Esophagus (tissue), 2 donors: ENCODE measurements around the gene DDX47. TPM values are rescaled to one million over a fixed set of nuclear protein-coding genes. Genes with fewer than 3 reads are reported as not detected.
"Not testable (repeated sequence)": the region's sequence is repeated elsewhere in the genome, so short reads cannot be mapped to it uniquely, and the experiment has no call there.

Experiments used
- H3K27ac ChIP-seq, 2 donors: one replicate each; pipeline ENCODE4 v1.5.1; 2013; ENCODE audit warnings: low read depth in 2 of 2, mild to moderate bottlenecking in 2 of 2, inconsistent platforms in 1 of 2, low read length in 1 of 2, moderate library complexity in 1 of 2
- H3K27me3 ChIP-seq, 2 donors: one replicate each; pipeline ENCODE4 v1.6.1; 2013; ENCODE audit warnings: low read length in 2 of 2, control low read depth in 1 of 2, mild to moderate bottlenecking in 1 of 2; ENCODE audit not compliant: insufficient read depth in 2 of 2, control insufficient read depth in 1 of 2
- H3K36me3 ChIP-seq, 2 donors: one replicate each; pipeline ENCODE4 v1.6.1; 2013; ENCODE audit warnings: low read length in 1 of 2; ENCODE audit not compliant: control insufficient read depth in 2 of 2, insufficient read depth in 2 of 2
- H3K4me1 ChIP-seq, 2 donors: one replicate each; pipeline ENCODE4 v1.6.1; 2013; ENCODE audit warnings: low read length in 1 of 2; ENCODE audit not compliant: control insufficient read depth in 2 of 2, insufficient read depth in 2 of 2
- H3K4me3 ChIP-seq, 2 donors: one replicate each; pipeline ENCODE4 v1.5.1; 2013; ENCODE audit warnings: low read length in 2 of 2, mild to moderate bottlenecking in 2 of 2, low read depth in 1 of 2, moderate library complexity in 1 of 2
- H3K9me3 ChIP-seq, 2 donors: one replicate each; pipeline ENCODE4 v1.6.1; 2013; ENCODE audit warnings: mild to moderate bottlenecking in 2 of 2, low read depth in 1 of 2, low read length in 1 of 2, moderate library complexity in 1 of 2; ENCODE audit not compliant: control insufficient read depth in 2 of 2, insufficient read depth in 1 of 2
- WGBS, 2 donors: extraction: QIAGEN DNeasy Blood & Tissue Kit; methylation state at CpG; one replicate each; pipeline ENCODE4 v1.1.7; 2013; 5-methylcytosine and 5-hydroxymethylcytosine counted together
- polyA plus RNA-seq, 2 donors: library from polyadenylated mRNA; stranded (reverse); fragments of 200-250 nt; gene quantifications; one replicate each; pipeline ENCODE4 v1.2.3, GENCODE V29; 2013
- donor health status: healthy with polysubstance abuse.
- donor health status: Bipolar disorder and iron deficiency.

Gene DDX47
- polyA plus RNA-seq, 2 donors, result 17.7 to 33.4 TPM

- not testable (repeated sequence) for H3K27ac ChIP-seq, H3K27me3 ChIP-seq, H3K9me3 ChIP-seq, H3K4me1 ChIP-seq, H3K36me3 ChIP-seq, H3K4me3 ChIP-seq
- 95 to 96% methylated on average over 10 of the region's 10 CpGs for WGBS, 2 donors
Observed at GRCh38 chr12:12875301-12875700, 62.2 kb downstream of the DDX47 start.

GRCh38 chr12:12877153-12877768, 64.1 kb downstream of the DDX47 start:
- Histone ChIP-seq H3K36me3 (no peaks in the 10 kb centered on the region), H3K4me1 (peaks cover 0 to 2% of the 10 kb centered on the region in 2 donors), H3K4me3 (no peak overlapping the region), H3K27ac (no peak overlapping the region), H3K27me3 (no peaks in the 10 kb centered on the region), H3K9me3 (no peaks in the 10 kb centered on the region)
- 59% methylated on average over 5 of the region's 5 CpGs for WGBS, 2 donors

GRCh38 chr12:12877781-12878455, 64.8 kb downstream of the DDX47 start:
- Histone ChIP-seq H3K9me3 (no peaks in the 10 kb centered on the region), H3K27ac (no peak overlapping the region), H3K4me1 (peaks cover 0 to 2% of the 10 kb centered on the region in 2 donors), H3K36me3 (no peaks in the 10 kb centered on the region), H3K4me3 (no peak overlapping the region), H3K27me3 (no peaks in the 10 kb centered on the region)
- WGBS, 2 donors, result 55 to 67% methylated on average over 9 of the region's 9 CpGs

Other genes starting within 250 kb of the DDX47 start
- 1 to 10 TPM; 5.5 to 8.1 TPM for gene CREBL2, start 201.5 kb upstream of the DDX47 start, polyA plus RNA-seq
- gene GPR19, start 117.2 kb upstream of the DDX47 start, polyA plus RNA-seq, result under 1 TPM; 0.20 to 0.24 TPM
- 10 to 100 TPM; 17.5 to 26.2 TPM for gene CDKN1B, start 96.0 kb upstream of the DDX47 start, polyA plus RNA-seq
- gene APOLD1, start 27.7 kb upstream of the DDX47 start, polyA plus RNA-seq, result 1 to 10 TPM in 1 of 2 donors, under 1 TPM in 1; 0.77 to 2.4 TPM
- gene GPRC5A, start 78.2 kb downstream of the DDX47 start, polyA plus RNA-seq, result 10 to 100 TPM; 15.0 to 15.4 TPM
- under 1 TPM; 0.31 to 0.69 TPM for gene GPRC5D, start 138.8 kb downstream of the DDX47 start, polyA plus RNA-seq
- gene HEBP1, start 186.9 kb downstream of the DDX47 start, polyA plus RNA-seq, result 10 to 100 TPM; 28.6 to 39.1 TPM
- 1 to 10 TPM in 1 of 2 donors, under 1 TPM in 1; 0.84 to 1.1 TPM for gene FAM234B, start 231.0 kb downstream of the DDX47 start, polyA plus RNA-seq